ENCODE measurements around the gene SUSD5.
"Not testable (repeated sequence)": the region's sequence is repeated elsewhere in the genome, so short reads cannot be mapped to it uniquely, and the experiment has no call there.

SUSD5 gene

GRCh38 chr3:33162621-33163020, 56.0 kb downstream of the SUSD5 start:
- not testable (repeated sequence) for H3K4me3 ChIP-seq (ENCODE audit: insufficient read depth, low read depth, low read length); H3K9me3 ChIP-seq (ENCODE audit: control insufficient read depth, low read length); H3K27me3 ChIP-seq (ENCODE audit: control insufficient read depth, insufficient read depth, low read length, poor library complexity, severe bottlenecking); H3K4me1 ChIP-seq (ENCODE audit: control insufficient read depth, insufficient read depth, low read length); H3K36me3 ChIP-seq (ENCODE audit: control insufficient read depth, insufficient read depth, low read length); H3K27ac ChIP-seq (ENCODE audit: insufficient read depth, low read depth, low read length, poor library complexity, severe bottlenecking)
- WGBS, 2 experiments, result 81 to 89% methylated on average over 4 of the region's 5 CpGs

DNA sequence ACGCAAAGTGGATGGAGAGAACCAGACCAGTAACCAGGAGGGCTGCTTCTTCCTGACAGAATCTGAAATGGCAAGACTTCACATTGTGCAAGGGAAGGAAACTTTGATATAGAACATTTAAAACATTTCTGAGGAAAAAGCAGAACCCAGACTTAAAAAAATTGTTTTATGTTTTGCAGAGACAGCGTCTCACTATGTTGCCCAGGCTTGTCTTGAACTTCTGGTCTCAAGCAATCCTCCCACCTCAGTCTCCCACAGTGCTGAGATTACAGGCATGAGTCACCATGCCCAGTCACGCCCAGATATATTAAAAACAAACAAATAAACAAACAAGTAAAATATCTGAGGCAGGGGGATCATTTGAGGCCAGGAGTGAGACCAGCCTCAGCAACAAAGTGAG, 58.6 kb downstream of the SUSD5 start:
- 95 to 97% methylated on average over 3 of the region's 3 CpGs for WGBS, 2 experiments
- Histone ChIP-seq H3K9me3 (ENCODE audit: control insufficient read depth, low read length) (no peaks in the 10 kb centered on the region), H3K27me3 (ENCODE audit: control insufficient read depth, insufficient read depth, low read length, poor library complexity, severe bottlenecking) (no peaks in the 10 kb centered on the region), H3K4me3 (ENCODE audit: insufficient read depth, low read depth, low read length) (no peak overlapping the region), H3K4me1 (ENCODE audit: control insufficient read depth, insufficient read depth, low read length) (no peaks in the 10 kb centered on the region), H3K27ac (ENCODE audit: insufficient read depth, low read depth, low read length, poor library complexity, severe bottlenecking) (no peak overlapping the region), H3K36me3 (ENCODE audit: control insufficient read depth, insufficient read depth, low read length) (no peaks in the 10 kb centered on the region)

GRCh38 chr3:33159234-33159633, 59.4 kb downstream of the SUSD5 start:
- H3K27me3 ChIP-seq (ENCODE audit: control insufficient read depth, insufficient read depth, low read length, poor library complexity, severe bottlenecking), result no peaks in the 10 kb centered on the region
- H3K4me3 ChIP-seq (ENCODE audit: insufficient read depth, low read depth, low read length), result no peak overlapping the region
- no peak overlapping the region for H3K27ac ChIP-seq (ENCODE audit: insufficient read depth, low read depth, low read length, poor library complexity, severe bottlenecking)
- WGBS, 2 experiments, result 96% methylated on average over 4 of the region's 4 CpGs
- no peaks in the 10 kb centered on the region for H3K9me3 ChIP-seq (ENCODE audit: control insufficient read depth, low read length)
- no peaks in the 10 kb centered on the region for H3K4me1 ChIP-seq (ENCODE audit: control insufficient read depth, insufficient read depth, low read length)
- H3K36me3 ChIP-seq (ENCODE audit: control insufficient read depth, insufficient read depth, low read length), result no peaks in the 10 kb centered on the region

- Histone ChIP-seq H3K36me3 (ENCODE audit: control insufficient read depth, insufficient read depth, low read length) (no peaks in the 10 kb centered on the region), H3K27me3 (ENCODE audit: control insufficient read depth, insufficient read depth, low read length, poor library complexity, severe bottlenecking) (no peaks in the 10 kb centered on the region), H3K4me1 (ENCODE audit: control insufficient read depth, insufficient read depth, low read length) (no peaks in the 10 kb centered on the region), H3K27ac (ENCODE audit: insufficient read depth, low read depth, low read length, poor library complexity, severe bottlenecking) (no peak overlapping the region), H3K9me3 (ENCODE audit: control insufficient read depth, low read length) (no peaks in the 10 kb centered on the region), H3K4me3 (ENCODE audit: insufficient read depth, low read depth, low read length) (no peak overlapping the region)
- WGBS, 2 experiments, result 80 to 89% methylated on average over 1 to 3 of the region's 3 CpGs
Measured at GRCh38 chr3:33155301-33155700, 63.3 kb downstream of the SUSD5 start.

GRCh38 chr3:33153782-33154181, 64.8 kb downstream of the SUSD5 start:
- H3K36me3 ChIP-seq (ENCODE audit: control insufficient read depth, insufficient read depth, low read length), result no peaks in the 10 kb centered on the region
- WGBS, 2 experiments, result 68 to 71% methylated on average over 4 of the region's 4 CpGs
- no peaks in the 10 kb centered on the region for H3K4me1 ChIP-seq (ENCODE audit: control insufficient read depth, insufficient read depth, low read length)
- no peak overlapping the region for H3K27ac ChIP-seq (ENCODE audit: insufficient read depth, low read depth, low read length, poor library complexity, severe bottlenecking)
- no peaks in the 10 kb centered on the region for H3K9me3 ChIP-seq (ENCODE audit: control insufficient read depth, low read length)
- H3K27me3 ChIP-seq (ENCODE audit: control insufficient read depth, insufficient read depth, low read length, poor library complexity, severe bottlenecking), result no peaks in the 10 kb centered on the region
- H3K4me3 ChIP-seq (ENCODE audit: insufficient read depth, low read depth, low read length), result no peak overlapping the region

- Histone ChIP-seq H3K27me3 (ENCODE audit: control insufficient read depth, insufficient read depth, low read length, poor library complexity, severe bottlenecking) (no peaks in the 10 kb centered on the region), H3K4me3 (ENCODE audit: insufficient read depth, low read depth, low read length) (no peak overlapping the region), H3K36me3 (ENCODE audit: control insufficient read depth, insufficient read depth, low read length) (no peaks in the 10 kb centered on the region), H3K9me3 (ENCODE audit: control insufficient read depth, low read length) (no peaks in the 10 kb centered on the region), H3K27ac (ENCODE audit: insufficient read depth, low read depth, low read length, poor library complexity, severe bottlenecking) (no peak overlapping the region), H3K4me1 (ENCODE audit: control insufficient read depth, insufficient read depth, low read length) (no peaks in the 10 kb centered on the region)
- 89% methylated on average over 19 of the region's 19 CpGs for WGBS, 2 experiments
Measured at GRCh38 chr3:33152363-33153360, 65.9 kb downstream of the SUSD5 start.

DNA sequence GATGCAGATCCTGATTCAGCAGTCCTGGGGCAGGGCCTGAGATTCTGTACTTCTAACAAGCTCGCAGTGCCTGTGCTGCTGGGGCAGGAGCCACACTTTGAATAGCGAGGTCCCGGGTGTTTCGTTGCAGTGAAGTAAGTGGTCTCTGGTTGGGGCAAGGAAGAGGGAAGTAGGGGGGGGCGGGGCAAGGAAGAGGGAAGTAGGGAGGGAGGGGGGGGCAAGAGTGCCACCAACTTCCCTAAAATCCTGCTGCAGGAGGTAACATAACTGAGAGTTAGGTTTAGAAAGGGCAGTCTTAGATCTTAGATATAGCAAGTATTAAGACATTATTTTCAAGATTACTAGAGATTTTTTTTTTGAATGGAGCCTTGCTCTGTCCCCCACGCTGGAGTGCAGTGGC, 69.3 kb downstream of the SUSD5 start:
- Histone ChIP-seq H3K27me3 (ENCODE audit: control insufficient read depth, insufficient read depth, low read length, poor library complexity, severe bottlenecking) (no peaks in the 10 kb centered on the region), H3K36me3 (ENCODE audit: control insufficient read depth, insufficient read depth, low read length) (no peaks in the 10 kb centered on the region), H3K4me1 (ENCODE audit: control insufficient read depth, insufficient read depth, low read length) (no peaks in the 10 kb centered on the region), H3K27ac (ENCODE audit: insufficient read depth, low read depth, low read length, poor library complexity, severe bottlenecking) (no peak overlapping the region), H3K4me3 (ENCODE audit: insufficient read depth, low read depth, low read length) (no peak overlapping the region), H3K9me3 (ENCODE audit: control insufficient read depth, low read length) (no peaks in the 10 kb centered on the region)
- WGBS, 2 experiments, result 94 to 97% methylated on average over 5 of the region's 6 CpGs

GRCh38 chr3:33146791-33147445, 71.7 kb downstream of the SUSD5 start:
- Histone ChIP-seq H3K36me3 (ENCODE audit: control insufficient read depth, insufficient read depth, low read length) (no peaks in the 10 kb centered on the region), H3K4me1 (ENCODE audit: control insufficient read depth, insufficient read depth, low read length) (no peaks in the 10 kb centered on the region), H3K9me3 (ENCODE audit: control insufficient read depth, low read length) (no peaks in the 10 kb centered on the region), H3K27ac (ENCODE audit: insufficient read depth, low read depth, low read length, poor library complexity, severe bottlenecking) (no peak overlapping the region), H3K27me3 (ENCODE audit: control insufficient read depth, insufficient read depth, low read length, poor library complexity, severe bottlenecking) (no peaks in the 10 kb centered on the region), H3K4me3 (ENCODE audit: insufficient read depth, low read depth, low read length) (no peak overlapping the region)
- 95 to 96% methylated on average over 7 to 8 of the region's 8 CpGs for WGBS, 2 experiments

- Histone ChIP-seq H3K36me3 (ENCODE audit: control insufficient read depth, insufficient read depth, low read length) (no peaks in the 10 kb centered on the region), H3K4me1 (ENCODE audit: control insufficient read depth, insufficient read depth, low read length) (no peaks in the 10 kb centered on the region), H3K27ac (ENCODE audit: insufficient read depth, low read depth, low read length, poor library complexity, severe bottlenecking) (no peak overlapping the region), H3K4me3 (ENCODE audit: insufficient read depth, low read depth, low read length) (no peak overlapping the region), H3K27me3 (ENCODE audit: control insufficient read depth, insufficient read depth, low read length, poor library complexity, severe bottlenecking) (no peaks in the 10 kb centered on the region), H3K9me3 (ENCODE audit: control insufficient read depth, low read length) (no peaks in the 10 kb centered on the region)
- WGBS, 2 experiments, result 95% methylated on average over 8 to 9 of the region's 9 CpGs
Measured at GRCh38 chr3:33145901-33146580, 72.6 kb downstream of the SUSD5 start.

Measured in ectodermal cell (in vitro differentiated cells).